Measurements from ENCODE around the gene CFAP73. TPM values are rescaled to one million over a fixed set of nuclear protein-coding genes. Genes with fewer than 3 reads are reported as not detected.

Gene CFAP73
- polyA plus RNA-seq, 1 of the 3 experiments (the other 2 are of a cell fraction): not detected

DNA sequence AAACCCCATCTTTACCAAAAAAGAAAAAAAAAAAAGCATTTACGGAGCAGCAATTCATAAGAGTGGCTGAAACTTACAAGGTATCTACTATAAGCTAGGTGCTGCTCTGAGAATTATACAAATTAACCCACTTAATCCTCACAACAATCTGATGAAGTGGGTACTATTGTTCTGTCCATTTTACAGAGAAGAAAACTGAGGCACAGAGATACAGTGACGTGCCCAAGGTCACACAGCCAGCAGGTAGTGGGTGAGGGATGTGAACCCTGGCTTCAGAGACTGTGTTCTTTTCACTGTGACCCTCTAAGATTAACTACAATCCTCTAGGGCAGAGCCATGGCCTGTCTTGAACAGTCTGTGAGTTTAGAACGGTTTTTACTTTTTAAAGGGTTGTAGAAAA, 32.5 kb downstream of the CFAP73 start:
- no peak for TF ChIP-seq TEAD4 (IDR thresholded peaks at IDR 0.05; ENCODE audit: borderline replicate concordance, insufficient read depth)
- no peak for TF ChIP-seq YY1 (IDR thresholded peaks at IDR 0.05; ENCODE audit: low read depth)
- TF ChIP-seq FOXJ3 (CRISPR knock-in tag; IDR thresholded peaks at IDR 0.05): no peak
- TF ChIP-seq, protein P1, sequence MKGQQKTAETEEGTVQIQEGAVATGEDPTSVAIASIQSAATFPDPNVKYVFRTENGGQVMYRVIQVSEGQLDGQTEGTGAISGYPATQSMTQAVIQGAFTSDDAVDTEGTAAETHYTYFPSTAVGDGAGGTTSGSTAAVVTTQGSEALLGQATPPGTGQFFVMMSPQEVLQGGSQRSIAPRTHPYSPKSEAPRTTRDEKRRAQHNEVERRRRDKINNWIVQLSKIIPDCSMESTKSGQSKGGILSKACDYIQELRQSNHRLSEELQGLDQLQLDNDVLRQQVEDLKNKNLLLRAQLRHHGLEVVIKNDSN (IDR thresholded peaks at IDR 0.05; ENCODE audit: borderline replicate concordance, low read depth): no peak
- TF ChIP-seq, protein P2, sequence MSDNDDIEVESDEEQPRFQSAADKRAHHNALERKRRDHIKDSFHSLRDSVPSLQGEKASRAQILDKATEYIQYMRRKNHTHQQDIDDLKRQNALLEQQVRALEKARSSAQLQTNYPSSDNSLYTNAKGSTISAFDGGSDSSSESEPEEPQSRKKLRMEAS (IDR thresholded peaks at IDR 0.05; ENCODE audit: low read depth): no peak
- TF ChIP-seq, protein P3, sequence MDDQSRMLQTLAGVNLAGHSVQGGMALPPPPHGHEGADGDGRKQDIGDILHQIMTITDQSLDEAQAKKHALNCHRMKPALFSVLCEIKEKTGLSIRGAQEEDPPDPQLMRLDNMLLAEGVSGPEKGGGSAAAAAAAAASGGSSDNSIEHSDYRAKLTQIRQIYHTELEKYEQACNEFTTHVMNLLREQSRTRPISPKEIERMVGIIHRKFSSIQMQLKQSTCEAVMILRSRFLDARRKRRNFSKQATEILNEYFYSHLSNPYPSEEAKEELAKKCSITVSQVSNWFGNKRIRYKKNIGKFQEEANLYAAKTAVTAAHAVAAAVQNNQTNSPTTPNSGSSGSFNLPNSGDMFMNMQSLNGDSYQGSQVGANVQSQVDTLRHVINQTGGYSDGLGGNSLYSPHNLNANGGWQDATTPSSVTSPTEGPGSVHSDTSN (IDR thresholded peaks at IDR 0.05): no peak
- no peak for TF ChIP-seq EP300 (IDR thresholded peaks at IDR 0.05; ENCODE audit: borderline replicate concordance in 1 of 2, low read depth in 1 of 2, low read length in 1 of 2)
- no peak for TF ChIP-seq GABPA (IDR thresholded peaks at IDR 0.05; ENCODE audit: low read depth)
- TF ChIP-seq RCOR1 (IDR thresholded peaks at IDR 0.05; ENCODE audit: low read length): no peak
- no peak for TF ChIP-seq FOSL2 (IDR thresholded peaks at IDR 0.05; ENCODE audit: borderline replicate concordance, low read depth)
- TF ChIP-seq NFIC (IDR thresholded peaks at IDR 0.05; ENCODE audit: borderline replicate concordance): no peak
- TF ChIP-seq POLR2AphosphoS5 (IDR thresholded peaks at IDR 0.05; ENCODE audit: low read depth, low read length): no peak
- TF ChIP-seq TCF12 (IDR thresholded peaks at IDR 0.05): no peak
- TF ChIP-seq MEF2A (IDR thresholded peaks at IDR 0.05; ENCODE audit: borderline replicate concordance, low read depth): no peak
- TF ChIP-seq GATA2 (CRISPR knock-in tag; IDR thresholded peaks at IDR 0.05): no peak
- TF ChIP-seq, protein P4, sequence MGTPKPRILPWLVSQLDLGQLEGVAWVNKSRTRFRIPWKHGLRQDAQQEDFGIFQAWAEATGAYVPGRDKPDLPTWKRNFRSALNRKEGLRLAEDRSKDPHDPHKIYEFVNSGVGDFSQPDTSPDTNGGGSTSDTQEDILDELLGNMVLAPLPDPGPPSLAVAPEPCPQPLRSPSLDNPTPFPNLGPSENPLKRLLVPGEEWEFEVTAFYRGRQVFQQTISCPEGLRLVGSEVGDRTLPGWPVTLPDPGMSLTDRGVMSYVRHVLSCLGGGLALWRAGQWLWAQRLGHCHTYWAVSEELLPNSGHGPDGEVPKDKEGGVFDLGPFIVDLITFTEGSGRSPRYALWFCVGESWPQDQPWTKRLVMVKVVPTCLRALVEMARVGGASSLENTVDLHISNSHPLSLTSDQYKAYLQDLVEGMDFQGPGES (IDR thresholded peaks at IDR 0.05; ENCODE audit: low read depth, low read length): no peak
- H3K9ac ChIP-seq: no peak overlapping the region
- H3K79me2 ChIP-seq (ENCODE audit: insufficient read depth): peaks cover 66% of the 10 kb centered on the region
- H2AFZ ChIP-seq (ENCODE audit: low read depth): no peak overlapping the region
- H3K4me2 ChIP-seq: no peak overlapping the region
- no peak for DNase-seq
- peaks cover 27 to 31% of the 10 kb centered on the region in 2 experiments for H3K36me3 ChIP-seq (replicated peaks in 1 of 2; ENCODE audit: control insufficient read depth in 1 of 2, insufficient read depth in 2 of 2, low read length in 1 of 2)
- peaks cover 9% of the 10 kb centered on the region for H3F3A ChIP-seq (replicated peaks; ENCODE audit: insufficient read depth)
- CTCF ChIA-PET: interaction anchor here (3.5 kb wide), 1 partner anchor 8 kb away, joined by 12 read pairs; no protein-coding TSS in a partner anchor
- H4K20me1 ChIP-seq (ENCODE audit: insufficient read depth): peaks cover 6% of the 10 kb centered on the region
- no peaks in the 10 kb centered on the region for H3K27me3 ChIP-seq (ENCODE audit: insufficient read depth)
- H3K27ac ChIP-seq (ENCODE audit: low read depth in 2 of 2, low read length in 1 of 2): no peak overlapping the region
- POLR2A ChIA-PET: no interaction called here
- no peaks in the 10 kb centered on the region for H3K9me2 ChIP-seq
- peaks cover 5 to 9% of the 10 kb centered on the region in 2 experiments; a peak in 2 of 4 replicates for H3K4me1 ChIP-seq (ENCODE audit: control insufficient read depth in 1 of 2, insufficient read depth in 2 of 2, low read depth in 1 of 2, low read length in 1 of 2)
- no peaks in the 10 kb centered on the region for H3K9me3 ChIP-seq
- H3K4me3 ChIP-seq (ENCODE audit: low read depth in 2 of 2, low read length in 1 of 2): no peak overlapping the region
- WGBS (ENCODE audit: low lambda C conversion rate): 97% methylated on average over 3 of the region's 3 CpGs

Data from SK-N-SH (cell line).